Measurements from ENCODE around the gene DGKI. TPM values are rescaled to one million over a fixed set of nuclear protein-coding genes. Genes with fewer than 3 reads are reported as not detected.

Gene DGKI
- total RNA-seq, 1 experiment from 2014 or later, result 0.79 TPM

DNA sequence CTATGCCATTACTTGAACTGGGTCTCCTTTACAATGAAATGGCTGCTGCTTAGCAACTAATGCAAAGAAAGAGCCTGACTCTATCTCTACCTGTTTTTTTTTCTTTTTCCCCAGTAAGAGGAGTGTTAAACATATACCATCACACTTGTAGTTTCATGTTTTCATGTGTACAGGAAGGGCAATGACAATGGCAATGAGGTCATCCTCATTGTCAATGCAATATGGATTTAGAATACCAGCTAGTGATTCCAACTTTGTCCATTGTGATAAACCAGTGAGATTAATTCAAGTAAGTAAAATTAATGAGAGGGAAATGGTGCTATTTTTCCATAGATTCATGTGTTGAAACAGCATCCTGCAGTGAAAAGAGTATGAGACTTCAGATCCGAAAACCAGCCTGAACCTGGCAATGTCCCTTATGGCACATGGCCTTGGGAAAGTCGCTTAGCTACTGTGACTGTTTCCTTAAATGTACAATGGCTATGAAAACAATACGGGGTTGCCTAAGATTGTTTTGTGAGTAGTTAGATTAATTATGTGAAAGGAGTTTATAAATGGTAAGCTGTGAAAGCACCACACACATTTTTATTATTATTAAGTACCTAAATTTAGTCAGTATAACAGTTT, 11.2 kb downstream of the DGKI start:
- H3K27me3 Mint-ChIP-seq (ENCODE audit: low read depth), result peaks cover 7% of the 10 kb centered on the region; the same call in 1 of the 2 replicates
- TF ChIP-seq, protein P1, sequence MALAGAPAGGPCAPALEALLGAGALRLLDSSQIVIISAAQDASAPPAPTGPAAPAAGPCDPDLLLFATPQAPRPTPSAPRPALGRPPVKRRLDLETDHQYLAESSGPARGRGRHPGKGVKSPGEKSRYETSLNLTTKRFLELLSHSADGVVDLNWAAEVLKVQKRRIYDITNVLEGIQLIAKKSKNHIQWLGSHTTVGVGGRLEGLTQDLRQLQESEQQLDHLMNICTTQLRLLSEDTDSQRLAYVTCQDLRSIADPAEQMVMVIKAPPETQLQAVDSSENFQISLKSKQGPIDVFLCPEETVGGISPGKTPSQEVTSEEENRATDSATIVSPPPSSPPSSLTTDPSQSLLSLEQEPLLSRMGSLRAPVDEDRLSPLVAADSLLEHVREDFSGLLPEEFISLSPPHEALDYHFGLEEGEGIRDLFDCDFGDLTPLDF (CRISPR knock-in tag; IDR thresholded peaks at IDR 0.05), result no peak
- TF ChIP-seq, protein P2, sequence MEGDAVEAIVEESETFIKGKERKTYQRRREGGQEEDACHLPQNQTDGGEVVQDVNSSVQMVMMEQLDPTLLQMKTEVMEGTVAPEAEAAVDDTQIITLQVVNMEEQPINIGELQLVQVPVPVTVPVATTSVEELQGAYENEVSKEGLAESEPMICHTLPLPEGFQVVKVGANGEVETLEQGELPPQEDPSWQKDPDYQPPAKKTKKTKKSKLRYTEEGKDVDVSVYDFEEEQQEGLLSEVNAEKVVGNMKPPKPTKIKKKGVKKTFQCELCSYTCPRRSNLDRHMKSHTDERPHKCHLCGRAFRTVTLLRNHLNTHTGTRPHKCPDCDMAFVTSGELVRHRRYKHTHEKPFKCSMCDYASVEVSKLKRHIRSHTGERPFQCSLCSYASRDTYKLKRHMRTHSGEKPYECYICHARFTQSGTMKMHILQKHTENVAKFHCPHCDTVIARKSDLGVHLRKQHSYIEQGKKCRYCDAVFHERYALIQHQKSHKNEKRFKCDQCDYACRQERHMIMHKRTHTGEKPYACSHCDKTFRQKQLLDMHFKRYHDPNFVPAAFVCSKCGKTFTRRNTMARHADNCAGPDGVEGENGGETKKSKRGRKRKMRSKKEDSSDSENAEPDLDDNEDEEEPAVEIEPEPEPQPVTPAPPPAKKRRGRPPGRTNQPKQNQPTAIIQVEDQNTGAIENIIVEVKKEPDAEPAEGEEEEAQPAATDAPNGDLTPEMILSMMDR (IDR thresholded peaks at IDR 0.05), result no peak
- TF ChIP-seq, protein P3, sequence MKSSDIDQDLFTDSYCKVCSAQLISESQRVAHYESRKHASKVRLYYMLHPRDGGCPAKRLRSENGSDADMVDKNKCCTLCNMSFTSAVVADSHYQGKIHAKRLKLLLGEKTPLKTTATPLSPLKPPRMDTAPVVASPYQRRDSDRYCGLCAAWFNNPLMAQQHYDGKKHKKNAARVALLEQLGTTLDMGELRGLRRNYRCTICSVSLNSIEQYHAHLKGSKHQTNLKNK (CRISPR knock-in tag; IDR thresholded peaks at IDR 0.05), result no peak
- TF ChIP-seq NR2C2 (CRISPR knock-in tag; IDR thresholded peaks at IDR 0.05) (no peak), OVOL2 (CRISPR knock-in tag; IDR thresholded peaks at IDR 0.05; ENCODE audit: borderline replicate concordance) (no peak), TEAD1 (CRISPR knock-in tag; IDR thresholded peaks at IDR 0.05) (no peak), NR3C1 (CRISPR knock-in tag; conservative IDR thresholded peaks at IDR 0.05; ENCODE audit: low read depth) (no peak)
- TF ChIP-seq, protein P4, sequence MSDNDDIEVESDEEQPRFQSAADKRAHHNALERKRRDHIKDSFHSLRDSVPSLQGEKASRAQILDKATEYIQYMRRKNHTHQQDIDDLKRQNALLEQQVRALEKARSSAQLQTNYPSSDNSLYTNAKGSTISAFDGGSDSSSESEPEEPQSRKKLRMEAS (CRISPR knock-in tag; IDR thresholded peaks at IDR 0.05), result no peak
- H3K27ac Mint-ChIP-seq, result no peak overlapping the region
- CTCF ChIA-PET, result no interaction called here
- H3K4me1 Mint-ChIP-seq, result peaks cover 28% of the 10 kb centered on the region
- H3K9me3 Mint-ChIP-seq, result peaks cover 38% of the 10 kb centered on the region
- peaks cover 36% of the 10 kb centered on the region for H3K36me3 Mint-ChIP-seq
- H3K4me3 Mint-ChIP-seq, result no peak overlapping the region
- POLR2A ChIA-PET, result no interaction called here
- ATAC-seq, result no peak
- no peak for DNase-seq (ENCODE audit: low spot score)

DNA sequence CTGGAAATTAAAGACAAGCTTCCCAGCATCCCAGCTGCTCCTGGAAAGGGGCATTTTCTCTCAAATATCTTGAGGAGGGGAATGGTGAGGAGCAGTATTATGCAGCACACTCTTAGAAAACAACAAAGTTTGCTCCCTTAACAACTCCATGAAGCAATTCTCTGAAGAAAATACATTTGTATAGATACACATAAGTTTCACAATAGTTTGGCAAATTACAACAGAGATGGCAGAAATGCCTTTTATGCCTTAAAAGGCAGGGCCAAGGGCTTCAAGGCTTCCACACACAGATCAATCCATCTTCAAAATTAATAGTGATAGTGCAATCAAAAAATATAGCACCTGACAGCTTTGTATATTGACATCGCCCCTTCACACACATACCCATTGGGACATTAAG, 12.2 kb downstream of the DGKI start:
- ChIA-PET POLR2A (no interaction called here), CTCF (no interaction called here)
- peaks cover 7% of the 10 kb centered on the region; the same call in 1 of the 2 replicates for H3K27me3 Mint-ChIP-seq (ENCODE audit: low read depth)
- H3K36me3 Mint-ChIP-seq, result peaks cover 39% of the 10 kb centered on the region
- H3K9me3 Mint-ChIP-seq, result peaks cover 45% of the 10 kb centered on the region
- DNase-seq (ENCODE audit: low spot score), result no peak
- no peak overlapping the region for H3K27ac Mint-ChIP-seq
- no peak for ATAC-seq
- no peak overlapping the region for H3K4me3 Mint-ChIP-seq
- H3K4me1 Mint-ChIP-seq, result peaks cover 17% of the 10 kb centered on the region
- TF ChIP-seq, protein P5, sequence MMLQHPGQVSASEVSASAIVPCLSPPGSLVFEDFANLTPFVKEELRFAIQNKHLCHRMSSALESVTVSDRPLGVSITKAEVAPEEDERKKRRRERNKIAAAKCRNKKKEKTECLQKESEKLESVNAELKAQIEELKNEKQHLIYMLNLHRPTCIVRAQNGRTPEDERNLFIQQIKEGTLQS (CRISPR knock-in tag; conservative IDR thresholded peaks at IDR 0.05), result no peak
- TF ChIP-seq CBFB (CRISPR knock-in tag; IDR thresholded peaks at IDR 0.05; ENCODE audit: low read depth) (no peak), FOXP1 (CRISPR knock-in tag; IDR thresholded peaks at IDR 0.05; ENCODE audit: borderline replicate concordance) (no peak), TP53 (CRISPR knock-in tag; IDR thresholded peaks at IDR 0.05) (no peak), FOXJ3 (CRISPR knock-in tag; IDR thresholded peaks at IDR 0.05; ENCODE audit: borderline replicate concordance) (no peak), NR3C1 (CRISPR knock-in tag; conservative IDR thresholded peaks at IDR 0.05; ENCODE audit: low read depth) (no peak), NFYB (CRISPR knock-in tag; conservative IDR thresholded peaks at IDR 0.05; ENCODE audit: low read depth) (no peak), RELA (CRISPR knock-in tag; IDR thresholded peaks at IDR 0.05; ENCODE audit: borderline replicate concordance) (no peak)
- TF ChIP-seq, protein P6, sequence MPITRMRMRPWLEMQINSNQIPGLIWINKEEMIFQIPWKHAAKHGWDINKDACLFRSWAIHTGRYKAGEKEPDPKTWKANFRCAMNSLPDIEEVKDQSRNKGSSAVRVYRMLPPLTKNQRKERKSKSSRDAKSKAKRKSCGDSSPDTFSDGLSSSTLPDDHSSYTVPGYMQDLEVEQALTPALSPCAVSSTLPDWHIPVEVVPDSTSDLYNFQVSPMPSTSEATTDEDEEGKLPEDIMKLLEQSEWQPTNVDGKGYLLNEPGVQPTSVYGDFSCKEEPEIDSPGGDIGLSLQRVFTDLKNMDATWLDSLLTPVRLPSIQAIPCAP (CRISPR knock-in tag; IDR thresholded peaks at IDR 0.05), result no peak
- TF ChIP-seq, protein P7, sequence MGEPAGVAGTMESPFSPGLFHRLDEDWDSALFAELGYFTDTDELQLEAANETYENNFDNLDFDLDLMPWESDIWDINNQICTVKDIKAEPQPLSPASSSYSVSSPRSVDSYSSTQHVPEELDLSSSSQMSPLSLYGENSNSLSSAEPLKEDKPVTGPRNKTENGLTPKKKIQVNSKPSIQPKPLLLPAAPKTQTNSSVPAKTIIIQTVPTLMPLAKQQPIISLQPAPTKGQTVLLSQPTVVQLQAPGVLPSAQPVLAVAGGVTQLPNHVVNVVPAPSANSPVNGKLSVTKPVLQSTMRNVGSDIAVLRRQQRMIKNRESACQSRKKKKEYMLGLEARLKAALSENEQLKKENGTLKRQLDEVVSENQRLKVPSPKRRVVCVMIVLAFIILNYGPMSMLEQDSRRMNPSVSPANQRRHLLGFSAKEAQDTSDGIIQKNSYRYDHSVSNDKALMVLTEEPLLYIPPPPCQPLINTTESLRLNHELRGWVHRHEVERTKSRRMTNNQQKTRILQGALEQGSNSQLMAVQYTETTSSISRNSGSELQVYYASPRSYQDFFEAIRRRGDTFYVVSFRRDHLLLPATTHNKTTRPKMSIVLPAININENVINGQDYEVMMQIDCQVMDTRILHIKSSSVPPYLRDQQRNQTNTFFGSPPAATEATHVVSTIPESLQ (CRISPR knock-in tag; IDR thresholded peaks at IDR 0.05), result no peak
- TF ChIP-seq, protein P8, sequence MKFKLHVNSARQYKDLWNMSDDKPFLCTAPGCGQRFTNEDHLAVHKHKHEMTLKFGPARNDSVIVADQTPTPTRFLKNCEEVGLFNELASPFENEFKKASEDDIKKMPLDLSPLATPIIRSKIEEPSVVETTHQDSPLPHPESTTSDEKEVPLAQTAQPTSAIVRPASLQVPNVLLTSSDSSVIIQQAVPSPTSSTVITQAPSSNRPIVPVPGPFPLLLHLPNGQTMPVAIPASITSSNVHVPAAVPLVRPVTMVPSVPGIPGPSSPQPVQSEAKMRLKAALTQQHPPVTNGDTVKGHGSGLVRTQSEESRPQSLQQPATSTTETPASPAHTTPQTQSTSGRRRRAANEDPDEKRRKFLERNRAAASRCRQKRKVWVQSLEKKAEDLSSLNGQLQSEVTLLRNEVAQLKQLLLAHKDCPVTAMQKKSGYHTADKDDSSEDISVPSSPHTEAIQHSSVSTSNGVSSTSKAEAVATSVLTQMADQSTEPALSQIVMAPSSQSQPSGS (CRISPR knock-in tag; IDR thresholded peaks at IDR 0.05; ENCODE audit: borderline replicate concordance, low read depth), result no peak
- TF ChIP-seq, protein P9, sequence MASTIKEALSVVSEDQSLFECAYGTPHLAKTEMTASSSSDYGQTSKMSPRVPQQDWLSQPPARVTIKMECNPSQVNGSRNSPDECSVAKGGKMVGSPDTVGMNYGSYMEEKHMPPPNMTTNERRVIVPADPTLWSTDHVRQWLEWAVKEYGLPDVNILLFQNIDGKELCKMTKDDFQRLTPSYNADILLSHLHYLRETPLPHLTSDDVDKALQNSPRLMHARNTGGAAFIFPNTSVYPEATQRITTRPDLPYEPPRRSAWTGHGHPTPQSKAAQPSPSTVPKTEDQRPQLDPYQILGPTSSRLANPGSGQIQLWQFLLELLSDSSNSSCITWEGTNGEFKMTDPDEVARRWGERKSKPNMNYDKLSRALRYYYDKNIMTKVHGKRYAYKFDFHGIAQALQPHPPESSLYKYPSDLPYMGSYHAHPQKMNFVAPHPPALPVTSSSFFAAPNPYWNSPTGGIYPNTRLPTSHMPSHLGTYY (CRISPR knock-in tag; IDR thresholded peaks at IDR 0.05), result no peak
- TF ChIP-seq, protein P10, sequence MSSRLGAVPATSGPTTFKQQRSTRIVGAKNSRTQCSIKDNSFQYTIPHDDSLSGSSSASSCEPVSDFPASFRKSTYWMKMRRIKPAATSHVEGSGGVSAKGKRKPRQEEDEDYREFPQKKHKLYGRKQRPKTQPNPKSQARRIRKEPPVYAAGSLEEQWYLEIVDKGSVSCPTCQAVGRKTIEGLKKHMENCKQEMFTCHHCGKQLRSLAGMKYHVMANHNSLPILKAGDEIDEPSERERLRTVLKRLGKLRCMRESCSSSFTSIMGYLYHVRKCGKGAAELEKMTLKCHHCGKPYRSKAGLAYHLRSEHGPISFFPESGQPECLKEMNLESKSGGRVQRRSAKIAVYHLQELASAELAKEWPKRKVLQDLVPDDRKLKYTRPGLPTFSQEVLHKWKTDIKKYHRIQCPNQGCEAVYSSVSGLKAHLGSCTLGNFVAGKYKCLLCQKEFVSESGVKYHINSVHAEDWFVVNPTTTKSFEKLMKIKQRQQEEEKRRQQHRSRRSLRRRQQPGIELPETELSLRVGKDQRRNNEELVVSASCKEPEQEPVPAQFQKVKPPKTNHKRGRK (CRISPR knock-in tag; IDR thresholded peaks at IDR 0.05; ENCODE audit: borderline replicate concordance), result no peak
- TF ChIP-seq, protein P11, sequence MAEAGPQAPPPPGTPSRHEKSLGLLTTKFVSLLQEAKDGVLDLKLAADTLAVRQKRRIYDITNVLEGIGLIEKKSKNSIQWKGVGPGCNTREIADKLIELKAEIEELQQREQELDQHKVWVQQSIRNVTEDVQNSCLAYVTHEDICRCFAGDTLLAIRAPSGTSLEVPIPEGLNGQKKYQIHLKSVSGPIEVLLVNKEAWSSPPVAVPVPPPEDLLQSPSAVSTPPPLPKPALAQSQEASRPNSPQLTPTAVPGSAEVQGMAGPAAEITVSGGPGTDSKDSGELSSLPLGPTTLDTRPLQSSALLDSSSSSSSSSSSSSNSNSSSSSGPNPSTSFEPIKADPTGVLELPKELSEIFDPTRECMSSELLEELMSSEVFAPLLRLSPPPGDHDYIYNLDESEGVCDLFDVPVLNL (CRISPR knock-in tag; IDR thresholded peaks at IDR 0.05; ENCODE audit: borderline replicate concordance, low read depth), result no peak
